GM18507 (cell line): ENCODE measurements around the gene HOXB3.

ENCODE experiments used
- DNase-seq: peaks from one replicate; pipeline ENCODE4 v3.0.0; 2011; ENCODE audit warnings: low read depth; ENCODE audit not compliant: insufficient read length; ENCODE audit errors: extremely low spot score
- FAIRE-seq: peaks from 2 replicates; lab custom pipeline; 2011; peaks lifted over from hg19 to GRCh38; lab: Jason Lieb, UNC

Gene HOXB3

GRCh38 chr17:48626245-48627117, 36.4 kb upstream of the HOXB3 start, which contains the start of gene HOXB9:
HOXB9 (minus strand) TSS chr17:48626358; CDS start chr17:48626269, 89 bp downstream.
- DNase-seq (no peak), FAIRE-seq (peak; percentile 31)

GRCh38 chr17:48625495-48626244, 35.6 kb upstream of the HOXB3 start:
- DNase-seq: no peak
- peak; percentile 15 for FAIRE-seq

- FAIRE-seq (no peak), DNase-seq (no peak)
Observed at GRCh38 chr17:48624544-48625494, 34.8 kb upstream of the HOXB3 start.

- no peak for DNase-seq
- FAIRE-seq: no peak
Observed at GRCh38 chr17:48624118-48624517, 34.1 kb upstream of the HOXB3 start.

GRCh38 chr17:48623583-48623982, 33.5 kb upstream of the HOXB3 start:
- no peak for DNase-seq
- no peak for FAIRE-seq

GRCh38 chr17:48622857-48623256, 32.8 kb upstream of the HOXB3 start:
- no peak for DNase-seq

GRCh38 chr17:48621410-48622392, 31.7 kb upstream of the HOXB3 start:
- DNase-seq: no peak
- no peak for FAIRE-seq

More at GRCh38 chr17:48622857-48623256, 32.8 kb upstream of the HOXB3 start:
- FAIRE-seq: no peak

GRCh38 chr17:48620461-48621139, 30.6 kb upstream of the HOXB3 start:
- no peak for FAIRE-seq
- DNase-seq: no peak

GRCh38 chr17:48619826-48620449, 29.9 kb upstream of the HOXB3 start:
- no peak for FAIRE-seq
- DNase-seq: no peak

GRCh38 chr17:48618256-48618896, 28.3 kb upstream of the HOXB3 start:
- DNase-seq (peak; percentile 91), FAIRE-seq (peak; percentile 81)

- no peak for FAIRE-seq
Observed at GRCh38 chr17:48617471-48618255, 27.6 kb upstream of the HOXB3 start.

GRCh38 chr17:48616717-48617470, 26.9 kb upstream of the HOXB3 start:
- no peak for FAIRE-seq

More at GRCh38 chr17:48617471-48618255, 27.6 kb upstream of the HOXB3 start:
- no peak for DNase-seq

GRCh38 chr17:48615963-48616716, 26.1 kb upstream of the HOXB3 start:
- no peak for FAIRE-seq
- no peak for DNase-seq

More at GRCh38 chr17:48616717-48617470, 26.9 kb upstream of the HOXB3 start:
- DNase-seq: no peak

- DNase-seq (no peak), FAIRE-seq (no peak)
Observed at GRCh38 chr17:48615047-48615962, 25.3 kb upstream of the HOXB3 start, which contains the start of gene HOXB8. HOXB8 (minus strand) TSS chr17:48615292; CDS start chr17:48614704, 588 bp downstream.
